Ectodermal cell (in vitro differentiated cells): ENCODE data around the gene SMARCA4.

Experiments
- H3K27ac ChIP-seq: 2 replicates; pipeline ENCODE4 v1.7.0; 2013; ENCODE audit warnings: mild to moderate bottlenecking, low read depth, low read length; ENCODE audit not compliant: insufficient read depth, poor library complexity, severe bottlenecking
- H3K27me3 ChIP-seq: 2 replicates; pipeline ENCODE4 v1.7.0; 2013; ENCODE audit warnings: mild to moderate bottlenecking, low read length; ENCODE audit not compliant: insufficient read depth, control insufficient read depth, poor library complexity, severe bottlenecking
- H3K36me3 ChIP-seq: one replicate; pipeline ENCODE4 v1.7.0; 2013; ENCODE audit warnings: low read length; ENCODE audit not compliant: control insufficient read depth, insufficient read depth
- H3K4me1 ChIP-seq: one replicate; pipeline ENCODE4 v1.7.0; 2013; ENCODE audit warnings: low read length; ENCODE audit not compliant: control insufficient read depth, insufficient read depth
- H3K4me3 ChIP-seq: 2 replicates; pipeline ENCODE4 v1.7.0; 2013; ENCODE audit warnings: low read depth, low read length, control low read depth; ENCODE audit not compliant: insufficient read depth
- H3K9me3 ChIP-seq: 2 replicates; pipeline ENCODE4 v1.7.0; 2013; ENCODE audit warnings: mild to moderate bottlenecking, low read length, moderate library complexity; ENCODE audit not compliant: control insufficient read depth
- WGBS, 2 experiments: methylation state at CpG; one replicate each; pipeline ENCODE4 v1.1.7; 2013; ENCODE audit warnings: missing lambda C conversion rate in 2 of 2; 5-methylcytosine and 5-hydroxymethylcytosine counted together

SMARCA4 gene

GRCh38 chr19:11033763-11034162 is 72.9 kb downstream of the SMARCA4 start:
- no peak overlapping the region for H3K4me3 ChIP-seq
- H3K36me3 ChIP-seq = peaks cover 71% of the 10 kb centered on the region
- no peaks in the 10 kb centered on the region for H3K27me3 ChIP-seq
- no peak overlapping the region for H3K27ac ChIP-seq
- no peaks in the 10 kb centered on the region for H3K9me3 ChIP-seq
- 96% methylated on average over 35 of the region's 35 CpGs for WGBS, 2 experiments
- no peaks in the 10 kb centered on the region for H3K4me1 ChIP-seq

GRCh38 chr19:11034449-11035213 is 73.8 kb downstream of the SMARCA4 start:
- Histone ChIP-seq H3K36me3 (peaks cover 72% of the 10 kb centered on the region), H3K4me3 (no peak overlapping the region), H3K9me3 (no peaks in the 10 kb centered on the region), H3K27me3 (no peaks in the 10 kb centered on the region), H3K4me1 (no peaks in the 10 kb centered on the region), H3K27ac (no peak overlapping the region)
- 95 to 96% methylated on average over 38 of the region's 38 CpGs for WGBS, 2 experiments

- Histone ChIP-seq H3K27ac (no peak overlapping the region), H3K9me3 (no peaks in the 10 kb centered on the region), H3K4me1 (no peaks in the 10 kb centered on the region), H3K27me3 (no peaks in the 10 kb centered on the region), H3K36me3 (peaks cover 65% of the 10 kb centered on the region), H3K4me3 (no peak overlapping the region)
- 83% methylated on average over 15 of the region's 15 CpGs for WGBS, 2 experiments
Measured at GRCh38 chr19:11035441-11036377, 74.9 kb downstream of the SMARCA4 start.

- H3K4me3 ChIP-seq = no peak overlapping the region
Measured at GRCh38 chr19:11038511-11038910, 77.7 kb downstream of the SMARCA4 start.

GRCh38 chr19:11041194-11041593 is 80.4 kb downstream of the SMARCA4 start:
- H3K9me3 ChIP-seq = no peaks in the 10 kb centered on the region
- no peak overlapping the region for H3K27ac ChIP-seq
- H3K27me3 ChIP-seq = no peaks in the 10 kb centered on the region
- no peak overlapping the region for H3K4me3 ChIP-seq
- H3K36me3 ChIP-seq = peaks cover 54% of the 10 kb centered on the region
- no peaks in the 10 kb centered on the region for H3K4me1 ChIP-seq
- 94 to 95% methylated on average over 33 of the region's 33 CpGs for WGBS, 2 experiments

More at GRCh38 chr19:11038511-11038910, 77.7 kb downstream of the SMARCA4 start:
- Histone ChIP-seq H3K36me3 (peaks cover 70% of the 10 kb centered on the region), H3K27me3 (no peaks in the 10 kb centered on the region), H3K9me3 (no peaks in the 10 kb centered on the region), H3K4me1 (no peaks in the 10 kb centered on the region), H3K27ac (no peak overlapping the region)
- WGBS, 2 experiments = 93 to 95% methylated on average over 3 to 4 of the region's 4 CpGs

GRCh38 chr19:11041966-11042627 is 81.3 kb downstream of the SMARCA4 start:
- H3K9me3 ChIP-seq = no peaks in the 10 kb centered on the region
- no peak overlapping the region for H3K27ac ChIP-seq
- H3K36me3 ChIP-seq = peaks cover 46% of the 10 kb centered on the region
- no peak overlapping the region for H3K4me3 ChIP-seq
- H3K27me3 ChIP-seq = no peaks in the 10 kb centered on the region
- WGBS, 2 experiments = 92 to 96% methylated on average over 13 of the region's 13 CpGs
- no peaks in the 10 kb centered on the region for H3K4me1 ChIP-seq

GRCh38 chr19:11044431-11044830 is 83.6 kb downstream of the SMARCA4 start:
- Histone ChIP-seq H3K4me1 (no peaks in the 10 kb centered on the region), H3K27ac (no peak overlapping the region), H3K9me3 (no peaks in the 10 kb centered on the region), H3K27me3 (no peaks in the 10 kb centered on the region), H3K36me3 (peaks cover 44% of the 10 kb centered on the region), H3K4me3 (no peak overlapping the region)
- WGBS, 2 experiments = 96 to 97% methylated on average over 10 of the region's 10 CpGs

GRCh38 chr19:11045536-11045935 is 84.7 kb downstream of the SMARCA4 start:
- no peak overlapping the region for H3K27ac ChIP-seq
- peaks cover 42% of the 10 kb centered on the region for H3K36me3 ChIP-seq
- H3K4me3 ChIP-seq = no peak overlapping the region
- no peaks in the 10 kb centered on the region for H3K9me3 ChIP-seq
- no peaks in the 10 kb centered on the region for H3K27me3 ChIP-seq
- 94 to 99% methylated on average over 4 of the region's 4 CpGs for WGBS, 2 experiments
- no peaks in the 10 kb centered on the region for H3K4me1 ChIP-seq

GRCh38 chr19:11046605-11047354 is 86.0 kb downstream of the SMARCA4 start:
- no peaks in the 10 kb centered on the region for H3K4me1 ChIP-seq
- 95% methylated on average over 14 of the region's 14 CpGs for WGBS, 2 experiments
- H3K36me3 ChIP-seq = peaks cover 34% of the 10 kb centered on the region

More at GRCh38 chr19:11046605-11047354, 86.0 kb downstream of the SMARCA4 start:
- Histone ChIP-seq H3K9me3 (no peaks in the 10 kb centered on the region), H3K4me3 (no peak overlapping the region), H3K27ac (no peak overlapping the region), H3K27me3 (no peaks in the 10 kb centered on the region)
